SK-N-SH (cell line): ENCODE measurements around the gene C14orf119.

Source experiments
- CTCF ChIP-seq: fragments of 200-600 bp; sonication (generic); IDR thresholded peaks from 2 replicates; pipeline ENCODE4 v1.6.1; 2017; ENCODE audit warnings: antibody characterized with exemption, mild to moderate bottlenecking, moderate library complexity
- FOXM1 ChIP-seq: IDR thresholded peaks from 2 replicates; pipeline ENCODE4 v1.4.0; 2012; ENCODE audit warnings: low read depth, mild to moderate bottlenecking
- TEAD4 ChIP-seq: IDR thresholded peaks from 2 replicates; pipeline ENCODE4 v1.4.0; 2012; ENCODE audit warnings: mild to moderate bottlenecking, borderline replicate concordance; ENCODE audit not compliant: insufficient read depth

GRCh38 chr14:23143911-23144310 lies 48.6 kb downstream of the C14orf119 start:
- no peak for TF ChIP-seq TEAD4
- TF ChIP-seq FOXM1 = no peak
- no peak for TF ChIP-seq CTCF
